SK-N-DZ (cell line): ENCODE results near the gene HYAL3.
A peak's percentile ranks its signal among the peaks of the same experiment; 100 is the strongest.
"Not testable (repeated sequence)": the region's sequence is repeated elsewhere in the genome, so short reads cannot be mapped to it uniquely, and the experiment has no call there.

Experiments used
- DNase-seq: peaks from one replicate; pipeline ENCODE4 v3.0.0-alpha.2; 2015; ENCODE audit warnings: low spot score

HYAL3 gene

GRCh38 chr3:50258979-50259378 lies 40.2 kb downstream of the HYAL3 start:
- DNase-seq: no peak

DNA sequence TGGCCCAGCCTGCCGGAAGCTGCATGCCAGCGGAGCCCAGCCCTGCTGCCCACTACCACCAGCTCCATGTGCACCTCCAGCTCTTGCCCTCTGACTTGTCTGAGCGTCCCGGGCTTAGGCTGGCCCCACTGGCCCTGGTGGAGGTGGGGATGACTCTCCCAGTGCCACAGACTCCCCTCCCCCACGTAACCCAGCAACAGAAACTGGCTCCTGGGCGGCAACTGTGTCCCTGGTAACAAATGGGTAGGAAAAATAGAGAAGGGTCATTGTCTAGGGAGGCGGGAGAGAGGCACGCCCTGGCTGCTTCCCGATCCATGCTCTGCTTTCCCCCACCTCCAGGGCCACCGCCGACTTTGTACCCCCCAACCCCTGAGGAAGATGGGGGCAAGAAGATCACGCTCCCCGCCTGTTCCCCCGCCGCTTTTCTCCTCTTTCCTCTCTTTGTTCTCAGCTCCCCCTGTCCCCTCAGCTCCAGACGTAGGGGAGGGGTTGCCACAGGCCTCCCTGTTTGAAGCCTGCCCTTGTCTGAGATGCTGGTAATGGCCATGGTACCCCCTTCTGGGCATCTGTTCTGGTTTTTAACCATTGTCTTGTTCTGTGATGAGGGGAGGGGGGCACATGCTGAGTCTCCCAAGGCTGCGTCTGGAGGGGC lies 41.0 kb downstream of the HYAL3 start:
- DNase-seq: no peak

- DNase-seq: no peak
Observed at GRCh38 chr3:50256978-50257890, 42.0 kb downstream of the HYAL3 start.

GRCh38 chr3:50255251-50255615 lies 44.0 kb downstream of the HYAL3 start:
- no peak for DNase-seq

DNA sequence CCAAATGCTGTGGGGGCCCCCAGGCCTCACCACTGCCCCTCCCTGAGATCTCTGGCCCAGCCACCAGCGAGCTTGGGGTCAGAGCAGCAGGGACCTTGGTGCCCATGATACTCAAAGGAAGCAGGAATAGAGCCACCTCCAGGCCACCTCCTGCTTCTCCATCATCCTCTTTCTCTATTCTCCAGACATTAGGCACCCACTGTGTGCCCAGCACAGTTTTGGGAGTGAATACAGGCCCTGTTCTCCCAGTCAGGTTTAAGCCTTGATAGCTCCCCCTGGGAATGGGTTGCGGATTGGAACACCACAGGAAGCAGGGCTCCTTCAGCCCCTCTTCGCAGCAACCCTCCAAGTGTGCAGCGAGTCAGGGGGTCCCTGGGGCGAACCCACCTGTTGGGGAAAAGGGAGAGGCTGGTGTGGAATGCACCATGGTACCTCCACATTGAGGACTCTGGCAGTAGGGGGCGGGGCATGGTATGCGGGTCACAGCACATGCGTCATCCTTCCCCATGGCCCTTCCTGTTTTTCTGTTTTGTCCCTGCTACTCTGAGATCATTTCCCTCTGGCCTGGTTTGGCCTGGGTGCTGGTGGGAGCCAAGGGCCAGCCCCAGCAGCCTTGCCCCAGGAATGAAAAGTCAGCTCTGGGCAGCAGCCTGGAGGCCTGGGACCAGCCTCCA lies 44.5 kb downstream of the HYAL3 start:
- no peak for DNase-seq

- no peak for DNase-seq
Observed at GRCh38 chr3:50251220-50251619, 48.0 kb downstream of the HYAL3 start.

DNA sequence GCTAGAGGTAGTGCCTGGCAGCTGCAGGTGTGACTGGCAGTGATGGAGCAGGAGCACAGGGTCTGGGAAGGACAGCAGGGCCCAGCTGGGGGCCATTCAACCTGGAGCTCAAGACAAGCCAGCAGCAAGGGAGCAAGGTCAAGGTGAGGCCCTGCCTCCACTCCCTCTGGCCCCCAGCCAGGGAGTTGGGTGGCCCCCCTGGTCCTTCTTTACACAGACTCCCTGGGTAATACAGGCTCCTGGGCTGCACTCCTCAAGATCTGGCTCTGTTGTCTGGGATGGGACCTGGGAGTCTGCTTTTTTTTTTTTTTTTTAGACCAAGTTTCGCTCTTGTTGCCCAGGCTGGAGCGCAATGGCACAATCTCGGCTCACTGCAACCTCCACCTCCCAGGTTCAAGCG lies 48.7 kb downstream of the HYAL3 start:
- DNase-seq: no peak

DNA sequence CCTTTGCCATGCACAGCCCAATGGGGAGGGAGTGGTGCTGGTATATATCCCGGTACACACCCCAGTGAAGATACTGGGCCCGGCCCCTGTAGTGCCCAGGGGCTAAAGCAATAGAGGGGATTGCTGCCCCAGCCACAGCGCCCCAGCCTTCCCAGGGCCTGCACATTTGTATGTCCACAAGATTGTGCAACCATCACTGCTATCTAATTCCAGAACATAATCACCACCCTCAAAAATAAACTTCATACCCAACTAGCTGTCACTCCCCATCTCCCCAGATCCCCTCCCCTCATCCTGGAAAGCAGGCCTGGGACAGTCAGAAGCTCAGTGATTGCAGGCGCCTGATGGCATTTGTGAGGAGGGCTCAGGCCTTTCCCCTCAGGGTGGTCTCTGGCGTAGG lies 49.7 kb downstream of the HYAL3 start:
- no peak for DNase-seq

DNA sequence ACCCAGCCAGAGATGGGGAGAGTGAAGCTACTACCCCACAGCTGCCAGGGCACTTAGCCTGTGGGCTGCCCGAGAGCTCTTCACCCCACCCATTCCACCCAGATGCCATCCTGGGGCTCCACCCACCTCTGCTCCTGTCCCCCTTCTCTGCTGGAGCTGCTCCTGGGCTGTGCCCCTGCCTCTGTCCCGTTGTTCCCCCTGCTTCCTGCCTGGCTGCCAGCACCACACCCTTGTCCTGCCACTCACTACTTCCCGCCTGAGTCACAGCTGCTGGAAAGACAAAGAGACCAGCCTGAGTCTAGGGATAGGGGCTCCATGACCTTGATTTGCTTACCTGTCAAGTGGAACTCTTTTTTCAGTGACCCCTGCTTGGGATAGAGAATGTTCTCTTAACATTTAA lies 50.8 kb downstream of the HYAL3 start:
- DNase-seq: no peak

- no peak for DNase-seq
Observed at GRCh38 chr3:50246517-50246954, 52.7 kb downstream of the HYAL3 start.

- DNase-seq: peak; percentile 86
Observed at GRCh38 chr3:50245831-50246516, 53.2 kb downstream of the HYAL3 start.

DNA sequence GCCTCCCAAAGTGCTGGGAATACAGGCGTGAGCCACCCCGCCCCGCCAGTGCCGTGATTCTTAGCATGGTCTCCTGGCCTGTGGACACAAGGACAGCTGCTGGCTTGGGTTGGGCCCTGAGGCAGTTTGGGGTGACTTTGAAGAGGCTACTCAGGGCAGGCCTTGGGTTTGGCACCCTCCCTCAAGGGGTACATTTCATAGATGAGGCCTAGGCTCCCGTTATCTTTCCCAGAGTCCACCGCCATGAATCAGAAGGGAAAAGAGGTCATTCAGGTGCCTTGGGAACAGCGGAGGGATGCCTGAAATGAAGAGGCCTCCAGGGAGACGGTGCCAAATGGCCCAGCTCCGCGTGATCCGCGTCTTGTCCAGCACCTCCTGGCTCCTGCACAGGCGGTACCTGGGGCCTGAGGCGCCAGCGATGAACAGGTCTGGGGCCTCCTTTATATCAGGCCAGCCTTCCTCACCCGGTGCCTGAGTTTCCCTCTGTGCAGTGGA lies 53.9 kb downstream of the HYAL3 start:
- no peak for DNase-seq

- not testable (repeated sequence) for DNase-seq
Observed at GRCh38 chr3:50244813-50245212, 54.4 kb downstream of the HYAL3 start.

DNA sequence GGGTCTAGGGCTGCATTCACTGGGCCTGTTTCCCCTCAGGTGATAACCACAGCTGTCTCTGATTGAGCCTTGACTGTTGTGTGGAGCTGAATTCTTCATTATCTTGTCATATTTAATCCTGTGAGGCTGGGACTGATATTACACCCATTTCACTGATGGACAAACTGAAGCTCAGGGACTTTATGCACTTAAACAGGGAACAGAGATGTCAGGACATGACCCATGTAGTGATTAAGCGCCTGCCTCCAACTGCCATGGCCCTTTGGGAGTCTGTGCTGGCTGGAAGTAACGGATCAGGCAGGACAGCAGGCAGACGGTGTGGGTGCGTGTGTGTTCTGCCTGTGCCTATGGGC lies 55.7 kb downstream of the HYAL3 start:
- DNase-seq: no peak

DNA sequence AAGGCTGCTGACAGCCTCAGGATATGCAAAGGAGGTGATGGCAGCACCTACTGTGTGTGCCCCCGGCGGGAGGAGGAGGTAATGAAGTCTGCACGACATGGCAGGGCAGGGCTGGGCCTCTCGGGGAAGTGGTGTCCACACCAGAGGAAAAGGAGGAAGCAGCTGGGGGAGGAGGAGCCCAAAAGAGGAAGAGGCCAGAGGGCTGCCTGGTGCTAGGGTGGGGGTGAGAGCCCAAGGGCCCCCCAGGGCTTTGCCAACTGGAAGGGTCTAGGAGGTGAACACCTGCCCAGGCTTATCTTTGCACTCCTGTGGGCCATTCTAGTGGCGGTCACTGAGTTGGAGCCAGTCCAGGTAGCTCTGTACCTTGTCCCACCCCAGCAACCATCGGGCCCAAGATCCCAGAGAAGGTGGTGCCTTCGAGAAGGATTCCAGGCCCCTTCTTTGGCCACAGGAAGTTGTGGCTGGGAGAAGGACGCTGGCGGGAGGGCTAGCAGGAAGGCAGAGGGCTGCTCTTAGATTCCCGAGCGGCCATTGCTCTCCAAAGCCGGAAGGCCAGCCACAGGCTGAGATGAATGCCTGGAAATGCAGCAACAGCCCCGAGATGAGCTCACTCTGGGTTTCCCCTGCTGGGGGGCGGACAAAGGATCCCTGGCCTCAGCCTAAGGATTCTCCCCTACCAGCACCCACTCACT lies 56.2 kb downstream of the HYAL3 start:
- no peak for DNase-seq
